GM12872 (cell line): ENCODE data around the gene FOXD1.

ENCODE experiments used
- TF ChIP-seq, protein P1 (sequence below): IDR thresholded peaks from 3 replicates; pipeline ENCODE4 v1.5.1; 2011; ENCODE audit warnings: low read depth, mild to moderate bottlenecking, low read length, moderate library complexity; ENCODE audit not compliant: insufficient read depth

FOXD1 gene

DNA sequence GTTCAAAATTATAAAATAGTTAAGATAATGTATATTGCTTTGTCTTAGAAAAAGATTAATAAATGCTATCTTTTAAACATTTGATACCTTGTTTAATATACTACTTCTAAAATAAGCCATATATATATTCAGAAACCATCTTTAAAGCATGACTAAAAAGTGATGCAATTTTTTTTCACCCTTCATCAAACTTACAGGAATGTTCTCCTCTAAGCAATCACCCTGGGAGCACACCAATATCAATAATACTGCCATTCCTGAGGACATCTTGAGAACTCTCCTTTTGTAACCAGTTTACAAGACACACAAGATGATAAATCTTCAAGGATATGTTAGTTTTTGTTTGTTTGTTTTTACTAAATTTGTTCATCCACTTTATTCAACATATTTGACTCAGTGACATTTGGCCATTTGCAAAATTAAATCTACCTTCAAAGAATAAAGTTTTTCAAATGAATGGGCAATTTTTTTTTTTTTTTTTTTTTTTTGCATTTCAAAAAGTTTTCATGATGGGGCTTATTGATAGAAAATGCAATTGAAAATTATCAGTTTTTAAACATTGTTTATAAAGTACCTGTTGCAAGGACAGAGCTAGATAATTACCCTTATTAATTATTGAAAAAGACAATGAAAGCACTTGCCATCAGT lies 17.2 kb downstream of the FOXD1 start:
- TF ChIP-seq, protein P1, sequence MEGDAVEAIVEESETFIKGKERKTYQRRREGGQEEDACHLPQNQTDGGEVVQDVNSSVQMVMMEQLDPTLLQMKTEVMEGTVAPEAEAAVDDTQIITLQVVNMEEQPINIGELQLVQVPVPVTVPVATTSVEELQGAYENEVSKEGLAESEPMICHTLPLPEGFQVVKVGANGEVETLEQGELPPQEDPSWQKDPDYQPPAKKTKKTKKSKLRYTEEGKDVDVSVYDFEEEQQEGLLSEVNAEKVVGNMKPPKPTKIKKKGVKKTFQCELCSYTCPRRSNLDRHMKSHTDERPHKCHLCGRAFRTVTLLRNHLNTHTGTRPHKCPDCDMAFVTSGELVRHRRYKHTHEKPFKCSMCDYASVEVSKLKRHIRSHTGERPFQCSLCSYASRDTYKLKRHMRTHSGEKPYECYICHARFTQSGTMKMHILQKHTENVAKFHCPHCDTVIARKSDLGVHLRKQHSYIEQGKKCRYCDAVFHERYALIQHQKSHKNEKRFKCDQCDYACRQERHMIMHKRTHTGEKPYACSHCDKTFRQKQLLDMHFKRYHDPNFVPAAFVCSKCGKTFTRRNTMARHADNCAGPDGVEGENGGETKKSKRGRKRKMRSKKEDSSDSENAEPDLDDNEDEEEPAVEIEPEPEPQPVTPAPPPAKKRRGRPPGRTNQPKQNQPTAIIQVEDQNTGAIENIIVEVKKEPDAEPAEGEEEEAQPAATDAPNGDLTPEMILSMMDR = no peak

DNA sequence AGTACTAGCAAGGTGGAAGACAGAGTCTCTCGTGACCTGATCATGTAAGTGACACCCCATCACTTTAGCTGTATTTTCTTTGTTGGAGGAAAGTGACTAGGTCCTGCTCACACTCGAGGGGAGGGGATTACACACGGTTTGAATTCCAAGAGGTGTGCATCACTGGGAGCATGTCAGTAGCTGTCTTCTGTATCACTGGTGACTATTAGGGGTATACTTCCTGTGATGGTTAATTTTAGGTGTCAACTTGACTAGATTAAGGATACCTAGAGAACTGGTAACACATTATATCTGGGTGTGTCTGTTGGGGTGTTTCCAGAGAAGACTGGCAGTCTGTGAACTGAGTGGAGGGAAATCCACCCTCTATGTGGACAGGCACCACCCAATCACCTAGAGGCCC lies 22.5 kb downstream of the FOXD1 start:
- TF ChIP-seq, protein P1 = no peak

DNA sequence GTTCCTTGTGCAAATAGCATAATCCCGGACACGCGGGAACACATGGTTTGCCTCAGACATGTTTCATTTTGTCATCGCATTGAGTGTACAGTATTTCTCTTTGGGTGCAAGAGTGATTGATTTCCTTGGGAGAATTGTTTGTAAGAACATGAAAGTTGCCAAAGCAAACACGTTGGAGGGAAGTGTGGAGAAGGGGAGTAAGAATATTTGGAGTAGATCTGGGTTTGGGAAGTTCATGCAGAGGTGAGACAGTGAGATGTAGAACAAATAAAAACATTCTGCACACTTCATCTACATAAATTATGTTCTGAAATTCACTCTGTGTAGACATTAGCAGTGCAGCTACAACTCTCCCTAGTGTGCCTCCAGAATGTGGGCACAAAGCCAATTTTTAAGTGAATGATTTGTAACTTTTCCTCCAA lies 24.0 kb downstream of the FOXD1 start:
- TF ChIP-seq, protein P1 = no peak

DNA sequence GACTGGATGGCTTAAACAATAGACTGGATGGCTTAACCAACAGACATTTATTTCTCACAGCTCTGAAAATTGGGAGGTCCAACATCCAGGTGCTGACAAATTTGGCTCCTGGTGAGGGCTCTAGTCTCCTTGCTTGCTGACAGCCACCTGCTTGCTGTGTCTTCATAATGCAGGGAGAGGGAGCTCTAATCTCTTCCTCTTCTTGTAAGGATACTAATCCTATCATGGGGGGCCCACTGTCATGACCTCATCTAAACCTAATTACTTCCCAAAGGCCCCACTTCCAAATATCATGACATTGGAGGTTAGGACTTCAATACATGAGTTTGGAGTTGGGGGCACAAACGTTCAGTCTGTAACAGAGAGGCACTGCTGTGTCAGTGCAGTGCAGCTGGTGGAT lies 26.4 kb downstream of the FOXD1 start:
- TF ChIP-seq, protein P1 = no peak

DNA sequence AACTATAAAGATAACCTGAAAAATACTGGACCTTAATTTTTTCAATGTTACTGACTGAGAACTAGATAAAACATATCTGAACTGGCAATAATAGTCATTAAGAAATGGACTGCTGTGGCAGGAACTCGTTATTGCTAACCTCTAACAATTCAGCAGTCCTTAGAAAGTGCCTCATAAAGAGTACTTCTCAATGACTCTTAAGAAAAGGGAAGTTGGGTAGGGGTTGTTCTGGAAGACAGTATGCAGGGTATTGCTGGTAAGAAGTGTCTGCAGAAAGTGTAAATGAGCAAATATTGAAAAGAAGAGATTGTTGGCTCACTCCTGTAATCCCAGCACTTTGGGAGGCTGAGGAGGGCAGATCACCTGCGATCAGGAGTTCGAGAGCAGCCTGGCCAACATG lies 27.9 kb downstream of the FOXD1 start:
- TF ChIP-seq, protein P1 = no peak

DNA sequence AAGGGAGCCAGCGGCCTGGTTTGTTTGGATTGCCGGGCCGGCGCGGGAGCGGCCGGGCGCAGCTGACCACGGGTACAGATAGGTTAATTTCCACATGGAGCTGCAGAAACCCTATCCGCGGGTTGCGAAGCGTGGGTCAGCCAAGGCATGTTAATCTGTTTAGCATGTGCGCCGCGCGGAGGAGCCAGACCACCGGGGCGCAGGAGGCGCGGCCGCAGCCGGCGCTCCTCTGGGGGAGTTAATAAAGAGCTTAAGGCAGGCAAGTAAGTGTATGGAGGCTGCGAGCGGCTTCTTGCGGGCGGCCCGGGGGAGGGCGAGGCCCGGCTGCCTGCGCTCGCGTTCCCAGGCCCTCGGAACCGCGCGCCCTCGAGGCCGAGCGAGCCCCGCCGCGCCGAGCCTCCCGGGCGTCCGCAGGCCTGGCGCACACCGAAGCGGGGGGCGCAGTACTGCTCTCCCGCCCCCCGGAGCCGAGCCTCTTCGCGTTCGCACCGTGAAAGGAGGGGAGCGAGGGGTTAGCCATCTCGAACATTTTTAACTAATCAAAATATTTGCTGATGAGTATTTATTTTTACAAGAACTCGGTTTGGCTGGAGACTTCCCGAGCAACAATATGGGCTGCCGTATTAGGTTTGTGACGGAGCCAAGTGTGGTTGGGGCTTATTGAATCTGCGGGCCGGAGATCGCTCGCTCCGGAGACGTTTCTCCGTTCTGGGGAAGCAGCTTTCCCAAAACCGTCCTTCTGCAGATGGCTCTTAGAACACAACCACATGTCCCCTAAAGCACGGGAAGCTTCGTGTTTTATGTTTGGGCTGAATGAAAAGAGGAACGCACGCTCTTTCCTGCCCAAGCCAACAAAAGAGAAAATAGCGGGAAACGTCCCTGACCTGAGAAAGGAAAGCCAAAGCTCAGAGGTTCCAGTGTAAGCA lies 28.8 kb downstream of the FOXD1 start:
- TF ChIP-seq, protein P1 = no peak

DNA sequence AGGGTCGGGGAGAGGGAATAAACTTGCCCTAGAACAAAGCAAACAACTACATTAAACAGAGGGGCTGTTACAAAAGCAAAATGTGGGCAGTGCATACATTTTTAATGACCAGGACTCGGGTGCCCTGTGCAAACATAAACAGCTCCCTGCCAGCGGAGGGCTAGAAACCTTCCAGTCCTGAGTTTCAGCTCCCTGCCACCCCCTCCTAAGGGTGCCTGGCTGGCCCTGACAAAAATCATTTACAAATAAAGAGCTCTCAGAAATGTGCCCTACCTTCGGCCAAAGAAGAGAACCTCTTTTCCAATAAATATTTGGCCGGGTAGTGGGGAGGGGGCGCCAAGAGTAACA lies 29.5 kb downstream of the FOXD1 start:
- TF ChIP-seq, protein P1 = no peak
